Cerebellar nuclear complex (tissue), 1 donor: Measurements from ENCODE around the gene ITGAL.
"Not testable (repeated sequence)": the region's sequence is repeated elsewhere in the genome, so short reads cannot be mapped to it uniquely, and the experiment has no call there.

Source experiments
- DNase-seq, 2 experiments: peaks; one replicate each; lab custom pipeline; 2025; lab: John Stamatoyannopoulos, UW

Gene ITGAL

DNA sequence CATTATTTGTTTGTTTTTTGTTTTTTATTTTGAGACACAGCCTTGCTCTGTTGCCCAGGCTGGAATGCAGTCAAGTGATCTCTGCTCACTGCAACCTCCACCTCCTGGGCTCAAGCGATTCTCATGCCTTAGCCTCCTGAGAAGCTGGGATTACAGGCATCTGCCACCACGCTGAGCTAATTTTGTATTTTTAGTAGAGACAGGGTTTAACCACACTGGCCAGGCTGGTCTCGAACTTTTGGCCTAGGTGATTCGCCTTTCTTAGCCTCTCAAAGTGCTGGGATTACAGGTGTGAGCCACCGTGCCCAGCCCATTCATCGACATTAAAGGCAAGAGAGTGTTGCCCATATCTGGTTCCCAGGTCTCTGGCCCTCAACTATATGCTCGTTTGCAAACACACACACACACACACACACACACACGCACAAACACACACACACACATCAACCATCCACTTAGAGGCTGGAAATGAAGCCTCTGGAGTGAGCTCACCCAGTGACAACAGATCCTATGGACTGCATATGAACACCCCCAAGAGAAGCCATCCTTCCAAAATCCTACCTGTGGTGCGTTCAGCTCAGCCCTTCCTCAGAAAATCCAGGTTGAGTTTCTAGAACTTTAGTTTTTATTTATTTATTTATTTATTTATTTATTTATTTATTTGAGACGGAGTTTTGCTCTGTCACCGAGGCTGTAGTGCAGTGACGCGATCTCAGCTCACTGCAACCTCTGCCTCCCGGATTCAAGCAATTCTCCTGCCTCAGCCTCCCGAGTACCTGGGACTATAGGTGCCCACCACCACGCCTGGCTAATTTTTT lies 14.6 kb upstream of the ITGAL start:
- DNase-seq: no peak

GRCh38 chr16:30458561-30459394 lies 13.8 kb upstream of the ITGAL start:
- no peak for DNase-seq

DNA sequence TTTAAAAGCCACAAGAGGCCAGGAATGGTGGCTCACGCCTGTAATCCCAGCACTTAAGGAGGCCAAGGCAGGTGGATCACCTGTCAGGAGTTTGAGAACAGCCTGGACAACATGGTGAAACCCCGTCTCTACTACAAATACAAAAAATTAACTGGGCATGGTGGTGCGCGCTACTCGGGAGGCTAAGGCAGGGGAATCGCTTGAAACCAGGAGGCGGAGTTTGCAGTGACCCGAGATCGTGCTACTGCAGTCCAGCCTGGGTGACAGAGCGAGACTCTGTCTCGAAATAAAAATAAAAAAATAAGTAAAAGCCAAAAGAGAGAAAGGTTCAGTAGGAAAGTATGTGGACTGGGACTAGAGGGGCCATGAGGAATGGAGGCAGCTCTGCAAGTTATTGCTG lies 13.1 kb upstream of the ITGAL start:
- DNase-seq: no peak

- DNase-seq: not testable (repeated sequence)
These were observed 11.1 kb upstream of the ITGAL start for GRCh38 chr16:30461426-30461825.

DNA sequence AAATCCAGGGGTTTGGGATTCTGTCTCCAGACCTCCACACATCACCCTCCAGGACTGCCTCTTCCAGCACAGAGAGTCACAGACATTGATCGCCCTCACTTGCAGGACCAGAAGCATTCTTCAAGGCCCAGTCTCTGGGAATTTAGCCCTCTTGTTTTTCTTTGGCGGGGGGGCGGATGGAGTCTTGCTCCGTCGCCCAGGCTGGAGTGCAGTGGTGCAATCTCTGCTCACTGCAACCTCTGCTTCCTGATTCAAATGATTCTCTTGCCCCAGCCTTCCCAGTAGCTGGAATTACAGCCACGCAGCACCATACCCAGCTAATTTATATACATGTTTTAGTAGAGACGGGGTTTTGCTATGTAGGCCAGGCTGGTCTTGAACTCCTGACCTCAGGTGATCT lies 8.5 kb upstream of the ITGAL start:
- DNase-seq: no peak

GRCh38 chr16:30470170-30470512 lies 2.4 kb upstream of the ITGAL start:
- no peak for DNase-seq

GRCh38 chr16:30470632-30470995 lies 1.9 kb upstream of the ITGAL start:
- no peak for DNase-seq

DNA sequence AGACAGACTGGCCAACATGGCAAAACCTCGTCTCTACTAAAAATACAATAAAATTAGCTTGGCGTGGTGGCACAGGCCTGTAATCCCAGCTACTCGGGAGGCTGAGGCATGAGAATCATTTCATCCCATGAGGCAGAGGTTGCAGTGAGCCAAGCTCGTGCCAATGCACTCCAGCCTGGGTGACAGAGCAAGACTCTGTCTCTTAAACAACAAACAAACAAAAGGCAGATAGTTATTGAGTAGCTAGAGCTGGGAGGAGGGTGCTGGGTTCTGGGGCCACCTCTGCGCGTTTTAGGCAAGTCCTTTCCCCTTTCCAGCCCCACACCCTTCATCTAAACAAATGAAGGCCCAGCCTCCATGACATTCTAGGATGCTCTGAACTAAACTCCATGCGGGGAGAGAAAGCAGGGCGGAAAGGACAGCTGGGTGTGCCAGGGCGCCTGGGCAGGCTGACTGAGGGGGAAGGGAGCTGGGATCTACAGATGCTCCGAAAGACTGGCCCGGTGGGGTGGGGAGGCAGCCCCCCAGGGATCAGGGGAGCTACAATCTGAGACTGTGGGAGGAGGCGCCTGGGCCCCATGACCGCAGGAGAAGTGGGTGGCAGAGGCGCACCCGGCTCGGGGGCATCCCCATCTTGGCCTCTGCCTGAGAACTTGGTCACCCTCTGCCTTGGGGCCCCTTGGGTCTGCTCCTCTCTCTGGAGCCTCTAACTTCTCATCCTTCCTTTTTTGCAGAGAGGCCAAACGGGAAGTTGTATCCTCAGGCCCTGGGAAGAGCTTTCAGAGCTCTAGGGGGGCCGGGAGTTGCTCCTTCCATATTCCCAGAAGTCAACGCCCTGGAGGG lies 910 bp downstream of the ITGAL start:
- DNase-seq: no peak

DNA sequence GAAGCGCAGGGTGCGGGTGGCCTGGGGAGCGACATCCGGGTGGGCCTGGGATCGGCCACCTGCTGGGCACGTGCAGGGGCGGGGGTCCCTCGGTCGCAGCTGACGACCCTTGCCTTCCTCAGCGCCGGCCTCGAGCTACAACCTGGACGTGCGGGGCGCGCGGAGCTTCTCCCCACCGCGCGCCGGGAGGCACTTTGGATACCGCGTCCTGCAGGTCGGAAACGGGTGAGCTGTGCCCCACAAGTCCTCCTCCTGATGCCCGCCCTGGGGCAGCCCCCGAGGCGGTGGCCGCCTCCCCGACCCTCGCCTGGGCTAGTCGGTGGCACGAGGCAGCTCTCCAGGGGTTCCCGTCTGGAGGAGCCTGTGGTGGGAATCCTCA lies 1.5 kb downstream of the ITGAL start:
- no peak for DNase-seq

DNA sequence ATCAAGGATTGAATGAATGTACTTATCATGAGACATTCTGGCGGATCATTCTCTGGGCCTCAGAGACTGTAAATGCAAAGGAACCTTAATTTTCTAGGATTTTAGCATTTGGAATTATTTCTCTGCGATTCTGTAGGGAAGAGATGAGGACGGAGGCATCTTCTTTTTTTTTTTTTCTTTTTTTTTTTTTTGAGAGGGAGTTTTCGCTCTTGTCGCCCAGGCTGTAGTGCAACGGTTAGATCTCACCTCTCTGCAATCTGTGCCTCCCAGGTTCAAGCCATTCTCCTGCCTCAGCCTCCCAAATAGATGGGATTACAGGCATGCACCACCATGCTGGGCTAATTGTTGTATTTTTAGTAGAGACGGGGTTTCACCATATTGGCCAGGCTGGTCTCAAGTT lies 2.1 kb downstream of the ITGAL start:
- DNase-seq: no peak

DNA sequence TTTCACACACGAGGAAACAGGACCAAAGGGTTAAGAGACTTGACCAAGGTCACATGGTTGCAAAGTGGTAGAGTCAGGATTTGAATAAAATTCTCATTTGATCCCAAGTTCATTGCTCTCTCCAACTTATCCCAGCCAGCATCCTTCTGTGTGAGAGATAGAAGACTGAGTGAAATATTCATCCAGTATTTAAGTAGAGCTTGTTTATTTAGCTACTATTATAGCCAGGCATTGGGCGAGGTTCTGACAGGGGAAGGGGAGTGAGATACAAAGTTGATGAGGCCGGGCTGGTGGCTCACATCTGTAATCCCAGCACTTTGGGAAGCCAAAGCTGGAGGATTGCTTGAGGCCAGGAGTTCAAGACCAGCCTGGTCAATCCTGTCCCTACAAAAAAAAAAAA lies 4.4 kb downstream of the ITGAL start:
- DNase-seq: no peak

- not testable (repeated sequence) for DNase-seq
These were observed 5.2 kb downstream of the ITGAL start for GRCh38 chr16:30477773-30478172.

- no peak for DNase-seq
These were observed 6.4 kb downstream of the ITGAL start for GRCh38 chr16:30478766-30479478.

- no peak for DNase-seq
These were observed 8.8 kb downstream of the ITGAL start for GRCh38 chr16:30481381-30481780.

GRCh38 chr16:30482366-30482765 lies 9.8 kb downstream of the ITGAL start:
- DNase-seq: no peak

GRCh38 chr16:30484887-30485286 lies 12.3 kb downstream of the ITGAL start:
- DNase-seq: no peak

DNA sequence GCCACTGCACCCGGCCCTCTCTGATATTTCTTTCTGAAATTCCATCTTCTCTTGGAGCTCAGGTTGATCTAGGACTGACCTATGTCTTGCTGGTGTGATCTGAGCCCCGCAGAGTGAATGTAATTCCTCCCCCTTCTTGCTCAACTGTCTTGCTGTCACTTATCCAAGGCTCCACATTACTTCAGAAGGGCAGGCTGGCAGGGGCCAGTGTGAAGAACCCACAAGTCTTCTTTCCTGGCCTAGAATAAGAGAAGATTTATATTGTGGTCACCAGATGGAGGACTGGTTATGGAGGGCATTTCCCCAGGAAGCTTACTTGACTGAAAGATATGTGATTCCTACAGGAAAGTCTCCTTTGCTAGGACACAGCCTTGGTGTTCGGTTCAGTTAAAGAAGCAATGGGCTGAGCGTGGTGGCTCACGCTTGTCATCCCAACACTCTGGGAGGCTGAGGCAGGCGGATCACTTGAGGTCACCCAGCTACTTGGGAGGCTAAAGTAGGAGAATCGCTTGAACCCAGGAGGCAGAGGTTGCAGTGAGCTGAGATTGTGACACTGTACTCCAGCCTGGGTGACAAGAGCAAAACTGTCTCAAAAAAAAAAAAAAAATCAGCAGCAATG lies 13.4 kb downstream of the ITGAL start:
- no peak for DNase-seq

DNA sequence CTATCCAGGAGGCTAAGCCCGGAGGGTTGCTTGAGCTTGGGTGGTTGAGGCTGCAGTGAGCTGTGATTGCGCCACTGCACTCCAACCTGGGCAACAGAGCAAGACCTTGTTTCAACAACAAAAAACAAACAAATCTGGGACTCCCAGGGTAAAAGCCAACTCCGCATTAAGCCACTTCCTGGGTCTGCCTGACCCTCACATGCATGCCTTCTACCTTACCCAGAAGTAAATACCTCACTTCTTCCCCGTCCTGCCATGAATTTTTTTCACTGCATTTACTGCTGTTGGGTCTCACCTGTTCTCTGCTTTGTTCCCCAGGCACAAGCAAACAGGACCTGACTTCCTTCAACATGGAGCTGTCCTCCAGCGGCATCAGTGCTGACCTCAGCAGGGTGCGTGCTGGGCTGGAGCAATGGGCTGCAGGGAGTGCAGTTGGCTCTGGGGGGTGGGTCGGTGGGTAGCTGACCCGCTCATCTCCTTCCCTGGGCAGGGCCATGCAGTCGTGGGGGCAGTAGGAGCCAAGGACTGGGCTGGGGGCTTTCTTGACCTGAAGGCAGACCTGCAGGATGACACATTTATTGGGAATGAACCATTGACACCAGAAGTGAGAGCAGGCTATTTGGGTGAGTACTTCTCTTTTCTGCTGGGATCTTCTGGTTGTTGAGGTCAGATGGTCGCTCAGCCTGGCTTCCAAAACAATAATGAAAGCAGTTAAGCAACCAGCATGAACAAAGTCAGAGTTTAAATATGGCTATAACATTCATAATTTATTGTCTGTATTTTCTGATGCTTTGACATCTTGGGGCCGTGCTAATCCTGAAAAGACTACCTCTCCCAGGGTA lies 16.4 kb downstream of the ITGAL start:
- DNase-seq: no peak

DNA sequence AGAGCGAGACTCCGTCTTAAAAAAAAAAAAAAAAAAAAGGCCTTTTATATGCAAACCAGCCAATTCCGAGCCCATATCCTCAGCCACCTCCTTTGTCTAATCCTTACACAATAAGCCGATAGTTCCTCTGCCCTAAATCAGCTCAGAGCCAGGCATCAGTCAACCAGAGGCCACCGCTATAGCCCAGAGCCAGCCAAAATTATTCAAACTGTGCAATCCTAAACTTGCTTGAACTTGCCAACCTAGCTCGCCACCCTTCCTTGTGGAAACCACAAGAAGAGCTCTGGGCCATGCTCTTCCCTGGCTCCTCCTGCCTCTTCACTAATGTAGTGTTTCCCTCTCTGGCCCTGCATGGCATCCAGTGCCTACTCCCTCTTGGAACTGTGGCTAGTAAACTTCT lies 17.7 kb downstream of the ITGAL start:
- no peak for DNase-seq

DNA sequence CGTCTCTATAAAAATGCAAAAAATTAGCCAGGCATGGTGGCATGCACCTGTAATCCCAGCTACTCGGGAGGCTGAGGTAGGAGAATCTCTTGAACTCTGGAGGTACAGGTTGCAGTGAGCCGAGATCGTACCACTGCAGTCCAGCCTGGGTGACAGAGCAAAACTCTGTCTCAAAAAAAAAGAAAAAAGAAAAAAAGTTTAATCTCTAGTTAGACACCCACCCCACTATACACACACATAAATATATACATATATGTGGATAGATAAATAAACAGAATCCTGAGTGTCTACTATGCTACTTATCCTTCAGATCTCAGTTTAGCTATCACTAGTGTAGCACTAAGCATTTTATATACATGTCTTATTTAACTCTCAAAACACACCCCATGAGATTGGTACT lies 18.7 kb downstream of the ITGAL start:
- DNase-seq: no peak
